Ishikawa (cell line): ENCODE data around the gene PRDM1.

Experiments
- CEBPB ChIP-seq: IDR thresholded peaks from 2 replicates; pipeline ENCODE4 v1.6.1; 2012
- CREB1 ChIP-seq: IDR thresholded peaks from 2 replicates; pipeline ENCODE4 v1.6.1; 2012; ENCODE audit warnings: low read depth
- EGR1 ChIP-seq: IDR thresholded peaks from 2 replicates; pipeline ENCODE4 v1.6.1; 2012
- EP300 ChIP-seq: IDR thresholded peaks from 2 replicates; pipeline ENCODE4 v1.6.1; 2012; ENCODE audit warnings: borderline replicate concordance
- FOXM1 ChIP-seq: IDR thresholded peaks from 2 replicates; pipeline ENCODE4 v1.6.1; 2012; ENCODE audit warnings: low read depth, borderline replicate concordance
- NFIC ChIP-seq: IDR thresholded peaks from 2 replicates; pipeline ENCODE4 v1.6.1; 2012
- RAD21 ChIP-seq: IDR thresholded peaks from 2 replicates; pipeline ENCODE4 v1.6.1; 2012; ENCODE audit warnings: low read depth
- TAF1 ChIP-seq: IDR thresholded peaks from 2 replicates; pipeline ENCODE4 v1.6.1; 2012; ENCODE audit warnings: low read depth, mild to moderate bottlenecking
- TCF12 ChIP-seq: IDR thresholded peaks from 2 replicates; pipeline ENCODE4 v1.6.1; 2012; ENCODE audit warnings: low read depth
- TEAD4 ChIP-seq: IDR thresholded peaks from 2 replicates; pipeline ENCODE4 v1.6.1; 2012
- YY1 ChIP-seq: IDR thresholded peaks from 2 replicates; pipeline ENCODE4 v1.6.1; 2012; ENCODE audit warnings: low read depth
- ZBTB7A ChIP-seq: IDR thresholded peaks from 2 replicates; pipeline ENCODE4 v1.6.1; 2012; ENCODE audit warnings: low read depth
- TF ChIP-seq, protein P1 (sequence below): IDR thresholded peaks from 2 replicates; pipeline ENCODE4 v1.6.1; 2012
- TF ChIP-seq, protein P2 (sequence below): IDR thresholded peaks from 2 replicates; pipeline ENCODE4 v1.6.1; 2012
- TF ChIP-seq, protein P3 (sequence below): IDR thresholded peaks from 2 replicates; pipeline ENCODE4 v1.6.1; 2012; ENCODE audit warnings: low read depth, mild to moderate bottlenecking

PRDM1 gene

DNA sequence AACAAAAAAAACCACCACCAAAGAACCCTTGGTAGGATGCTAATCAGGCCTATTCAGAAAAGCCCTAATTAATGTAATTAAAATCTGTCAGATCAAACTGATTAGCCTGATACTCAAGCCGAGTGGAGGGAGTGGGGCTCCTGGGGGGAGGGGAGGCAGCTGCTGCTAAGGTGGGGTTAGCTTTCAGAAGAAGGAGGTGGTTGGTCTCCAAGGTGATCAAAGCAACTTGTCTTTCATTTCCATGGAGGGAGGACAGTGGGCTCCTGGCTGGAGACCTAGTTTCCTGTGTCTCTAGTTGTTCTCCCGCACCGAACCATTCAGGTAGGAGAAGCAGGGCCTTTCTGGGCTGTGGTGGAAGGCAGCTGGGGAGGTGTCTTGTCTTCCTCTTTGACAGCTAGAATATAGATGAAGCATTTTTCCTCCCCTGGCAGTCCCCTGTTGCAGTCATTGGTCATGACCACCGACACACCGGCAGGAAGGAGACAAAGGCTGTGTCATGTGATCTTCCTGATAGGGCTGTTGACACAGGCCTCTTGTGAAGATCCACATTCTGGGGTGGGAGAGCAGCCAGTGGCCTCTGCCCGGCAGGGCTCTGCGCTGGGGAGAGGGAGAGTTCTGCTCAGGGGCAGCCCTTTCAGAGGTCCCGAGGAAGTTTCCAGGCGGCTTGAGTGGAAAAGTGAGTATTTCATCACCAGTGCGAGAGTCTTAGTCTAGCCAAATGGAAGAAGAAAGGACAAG, 39.9 kb upstream of the PRDM1 start:
- TF ChIP-seq EGR1, result no peak
- no peak for TF ChIP-seq RAD21
- no peak for TF ChIP-seq NFIC
- no peak for TF ChIP-seq CREB1
- TF ChIP-seq, protein P1, sequence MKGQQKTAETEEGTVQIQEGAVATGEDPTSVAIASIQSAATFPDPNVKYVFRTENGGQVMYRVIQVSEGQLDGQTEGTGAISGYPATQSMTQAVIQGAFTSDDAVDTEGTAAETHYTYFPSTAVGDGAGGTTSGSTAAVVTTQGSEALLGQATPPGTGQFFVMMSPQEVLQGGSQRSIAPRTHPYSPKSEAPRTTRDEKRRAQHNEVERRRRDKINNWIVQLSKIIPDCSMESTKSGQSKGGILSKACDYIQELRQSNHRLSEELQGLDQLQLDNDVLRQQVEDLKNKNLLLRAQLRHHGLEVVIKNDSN, result no peak
- no peak for TF ChIP-seq CEBPB
- no peak for TF ChIP-seq YY1
- TF ChIP-seq FOXM1, result no peak
- TF ChIP-seq, protein P2, sequence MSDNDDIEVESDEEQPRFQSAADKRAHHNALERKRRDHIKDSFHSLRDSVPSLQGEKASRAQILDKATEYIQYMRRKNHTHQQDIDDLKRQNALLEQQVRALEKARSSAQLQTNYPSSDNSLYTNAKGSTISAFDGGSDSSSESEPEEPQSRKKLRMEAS, result no peak
- TF ChIP-seq TAF1, result no peak
- TF ChIP-seq TEAD4, result no peak
- no peak for TF ChIP-seq ZBTB7A

DNA sequence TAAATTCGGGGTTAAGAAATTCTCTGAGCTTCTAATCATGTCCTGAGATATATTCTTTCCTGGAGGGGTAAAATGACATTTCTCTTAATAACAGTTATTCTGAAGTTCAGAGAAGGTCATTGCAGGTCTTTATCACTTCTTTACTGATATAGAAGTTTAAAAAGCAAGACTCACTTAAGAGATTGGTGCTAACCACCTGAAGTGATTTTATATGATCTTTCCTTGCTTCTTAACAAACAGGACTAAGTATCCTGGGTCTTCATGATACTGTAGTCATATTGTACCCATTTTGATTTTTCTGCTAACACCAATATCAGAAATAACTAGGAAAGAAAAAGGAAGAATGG, 39.3 kb upstream of the PRDM1 start:
- TF ChIP-seq CEBPB, result no peak
- TF ChIP-seq TAF1, result no peak
- TF ChIP-seq, protein P3, sequence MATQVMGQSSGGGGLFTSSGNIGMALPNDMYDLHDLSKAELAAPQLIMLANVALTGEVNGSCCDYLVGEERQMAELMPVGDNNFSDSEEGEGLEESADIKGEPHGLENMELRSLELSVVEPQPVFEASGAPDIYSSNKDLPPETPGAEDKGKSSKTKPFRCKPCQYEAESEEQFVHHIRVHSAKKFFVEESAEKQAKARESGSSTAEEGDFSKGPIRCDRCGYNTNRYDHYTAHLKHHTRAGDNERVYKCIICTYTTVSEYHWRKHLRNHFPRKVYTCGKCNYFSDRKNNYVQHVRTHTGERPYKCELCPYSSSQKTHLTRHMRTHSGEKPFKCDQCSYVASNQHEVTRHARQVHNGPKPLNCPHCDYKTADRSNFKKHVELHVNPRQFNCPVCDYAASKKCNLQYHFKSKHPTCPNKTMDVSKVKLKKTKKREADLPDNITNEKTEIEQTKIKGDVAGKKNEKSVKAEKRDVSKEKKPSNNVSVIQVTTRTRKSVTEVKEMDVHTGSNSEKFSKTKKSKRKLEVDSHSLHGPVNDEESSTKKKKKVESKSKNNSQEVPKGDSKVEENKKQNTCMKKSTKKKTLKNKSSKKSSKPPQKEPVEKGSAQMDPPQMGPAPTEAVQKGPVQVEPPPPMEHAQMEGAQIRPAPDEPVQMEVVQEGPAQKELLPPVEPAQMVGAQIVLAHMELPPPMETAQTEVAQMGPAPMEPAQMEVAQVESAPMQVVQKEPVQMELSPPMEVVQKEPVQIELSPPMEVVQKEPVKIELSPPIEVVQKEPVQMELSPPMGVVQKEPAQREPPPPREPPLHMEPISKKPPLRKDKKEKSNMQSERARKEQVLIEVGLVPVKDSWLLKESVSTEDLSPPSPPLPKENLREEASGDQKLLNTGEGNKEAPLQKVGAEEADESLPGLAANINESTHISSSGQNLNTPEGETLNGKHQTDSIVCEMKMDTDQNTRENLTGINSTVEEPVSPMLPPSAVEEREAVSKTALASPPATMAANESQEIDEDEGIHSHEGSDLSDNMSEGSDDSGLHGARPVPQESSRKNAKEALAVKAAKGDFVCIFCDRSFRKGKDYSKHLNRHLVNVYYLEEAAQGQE, result no peak
- TF ChIP-seq TEAD4, result no peak
- TF ChIP-seq NFIC, result no peak
- TF ChIP-seq EGR1, result no peak
- TF ChIP-seq YY1, result no peak
- no peak for TF ChIP-seq EP300
- TF ChIP-seq TCF12, result no peak
- no peak for TF ChIP-seq CREB1
- TF ChIP-seq RAD21, result no peak
- TF ChIP-seq, protein P1, result no peak
- no peak for TF ChIP-seq ZBTB7A
- TF ChIP-seq FOXM1, result no peak
- TF ChIP-seq, protein P2, result no peak

DNA sequence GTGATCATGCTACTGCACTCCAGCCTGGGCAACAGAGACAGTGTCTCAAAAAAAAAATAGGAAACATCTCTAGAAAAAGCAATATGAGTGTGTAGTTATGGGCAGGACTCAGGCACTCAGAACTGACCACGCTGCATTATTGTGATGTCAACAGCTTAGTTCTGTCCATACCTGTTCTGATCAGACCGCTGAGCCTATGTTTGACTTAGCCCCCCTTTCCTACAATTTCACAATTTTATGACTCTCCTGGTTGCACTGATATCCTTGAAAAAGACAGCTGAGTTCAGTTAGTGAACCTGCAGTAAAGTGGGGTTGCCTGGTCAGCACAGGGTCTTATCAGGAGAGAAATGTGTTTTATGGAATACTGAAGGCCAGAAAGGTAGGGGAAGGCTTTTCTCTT, 37.8 kb upstream of the PRDM1 start:
- TF ChIP-seq FOXM1, result no peak
- TF ChIP-seq, protein P2, result no peak
- TF ChIP-seq ZBTB7A, result no peak
- TF ChIP-seq NFIC, result no peak
- no peak for TF ChIP-seq TAF1
- TF ChIP-seq, protein P1, result no peak
- TF ChIP-seq YY1, result no peak
- no peak for TF ChIP-seq TCF12
- no peak for TF ChIP-seq CEBPB
- no peak for TF ChIP-seq CREB1
- TF ChIP-seq RAD21, result no peak
- TF ChIP-seq, protein P3, result no peak
- no peak for TF ChIP-seq TEAD4

DNA sequence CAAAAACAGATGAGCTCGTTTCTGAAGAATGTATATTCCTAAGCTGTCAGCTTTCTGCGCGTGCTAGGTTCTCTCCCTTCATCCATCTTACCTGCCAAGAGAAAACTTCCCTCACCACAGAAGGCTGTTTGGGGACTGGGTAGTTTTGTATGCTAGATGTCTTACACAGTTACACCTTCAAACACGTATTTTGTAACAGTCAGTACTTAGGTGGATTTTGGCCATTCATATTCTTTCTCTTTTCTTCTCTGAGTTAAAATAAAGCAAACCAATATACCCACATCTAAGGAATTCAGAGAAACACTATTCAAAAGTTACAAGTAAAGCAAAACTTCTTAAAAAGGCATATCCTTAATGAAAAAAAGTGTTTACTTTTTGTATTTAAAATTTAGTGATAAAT, 35.6 kb upstream of the PRDM1 start:
- TF ChIP-seq TEAD4, result no peak
- no peak for TF ChIP-seq EGR1

DNA sequence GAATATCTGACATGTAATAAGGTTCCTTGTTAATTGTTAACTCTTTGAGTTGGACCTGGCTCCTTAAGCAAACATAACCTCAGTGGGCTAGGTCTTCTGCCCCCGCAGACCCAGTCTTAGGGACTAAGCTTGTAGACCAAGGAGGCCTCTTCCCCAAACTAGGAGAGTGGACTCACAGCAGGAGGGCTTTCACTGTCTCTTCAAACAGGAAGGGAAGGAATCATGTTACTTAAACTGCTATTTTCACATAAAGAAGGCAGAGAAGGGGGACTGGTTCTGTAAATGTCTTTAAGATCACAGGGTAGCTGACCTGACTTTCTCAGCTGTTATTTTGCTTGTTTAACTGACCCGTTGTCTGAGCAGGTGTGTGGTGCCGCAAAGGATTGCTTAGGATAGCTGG, 34.9 kb upstream of the PRDM1 start:
- TF ChIP-seq EP300, result no peak
- no peak for TF ChIP-seq YY1
- no peak for TF ChIP-seq EGR1
- no peak for TF ChIP-seq TCF12
- TF ChIP-seq ZBTB7A, result no peak
- TF ChIP-seq RAD21, result no peak
- TF ChIP-seq, protein P1, result no peak
- TF ChIP-seq CREB1, result no peak
- TF ChIP-seq, protein P2, result no peak
- no peak for TF ChIP-seq TEAD4
- TF ChIP-seq TAF1, result no peak
- TF ChIP-seq, protein P3, result no peak
- TF ChIP-seq CEBPB, result no peak
- no peak for TF ChIP-seq FOXM1
- TF ChIP-seq NFIC, result no peak
